ENCODE results near the gene UBA52.

DNA sequence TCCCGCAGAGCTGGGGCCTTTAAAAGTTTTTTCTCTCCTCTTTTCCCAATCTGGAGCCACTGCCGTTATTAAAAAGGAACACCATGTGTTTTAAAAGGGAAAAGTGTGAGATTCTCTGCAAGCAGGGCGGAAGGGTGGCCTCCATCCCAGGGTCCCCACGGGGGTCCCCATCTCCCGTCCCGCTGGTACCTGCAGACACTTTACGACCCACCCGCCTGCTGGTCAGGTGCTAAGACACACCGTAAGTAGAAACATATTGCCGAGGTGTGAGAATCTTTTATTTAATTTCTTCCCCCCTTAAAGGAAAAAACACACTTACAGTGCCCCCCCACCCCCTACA, 33.1 kb downstream of the UBA52 start:
- TF ChIP-seq TARDBP (IDR thresholded peaks at IDR 0.05) (no peak), L3MBTL2 (conservative IDR thresholded peaks at IDR 0.05) (no peak), HDGF (IDR thresholded peaks at IDR 0.05; ENCODE audit: borderline replicate concordance) (no peak), SUZ12 (IDR thresholded peaks at IDR 0.05) (no peak), LEF1 (IDR thresholded peaks at IDR 0.05; ENCODE audit: borderline replicate concordance) (no peak), FOXK2 (IDR thresholded peaks at IDR 0.05) (no peak), NFRKB (IDR thresholded peaks at IDR 0.05) (no peak)

Data from HEK293T (cell line).